HUES6 (cell line): ENCODE data around the gene C19orf12.

ENCODE experiments used
- H3K27ac ChIP-seq: 2 replicates; pipeline ENCODE4 v1.7.0; 2013; ENCODE audit warnings: low read depth, mild to moderate bottlenecking, low read length, inconsistent platforms
- H3K27me3 ChIP-seq: 2 replicates; pipeline ENCODE4 v1.6.1; 2013; ENCODE audit warnings: low read length; ENCODE audit not compliant: control insufficient read depth, insufficient read depth
- H3K36me3 ChIP-seq: 2 replicates; pipeline ENCODE4 v1.6.1; 2013; ENCODE audit warnings: low read length; ENCODE audit not compliant: control insufficient read depth, insufficient read depth
- H3K4me1 ChIP-seq: 2 replicates; pipeline ENCODE4 v1.6.1; 2013; ENCODE audit warnings: low read length; ENCODE audit not compliant: control insufficient read depth, insufficient read depth
- H3K4me3 ChIP-seq: 2 replicates; pipeline ENCODE4 v1.5.1; 2013; ENCODE audit warnings: low read depth, low read length
- H3K9ac ChIP-seq: one replicate; pipeline ENCODE4 v1.6.1; 2013; ENCODE audit warnings: mild to moderate bottlenecking, low read length
- H3K9me3 ChIP-seq: 2 replicates; pipeline ENCODE4 v1.6.1; 2013; ENCODE audit warnings: low read depth, low read length; ENCODE audit not compliant: control insufficient read depth, insufficient read depth

Gene C19orf12

GRCh38 chr19:29666578-29667386 is 48.3 kb downstream of the C19orf12 start:
- Histone ChIP-seq H3K27me3 (0 out of 2 replicates have a peak, but pooled peaks cover 4% of the 10 kb centered on the region), H3K9ac (peak overlapping the region; percentile 35), H3K4me1 (peaks cover 38% of the 10 kb centered on the region), H3K36me3 (no peaks in the 10 kb centered on the region), H3K27ac (no peak overlapping the region), H3K4me3 (peak overlapping the region; percentile 82), H3K9me3 (no peaks in the 10 kb centered on the region)

GRCh38 chr19:29665826-29666577 is 49.1 kb downstream of the C19orf12 start:
- H3K27ac ChIP-seq = no peak overlapping the region
- H3K9ac ChIP-seq = peak overlapping the region; percentile 18

GRCh38 chr19:29665215-29665825 is 49.7 kb downstream of the C19orf12 start, which contains the start of gene PLEKHF1:
Gene PLEKHF1, plus strand, starts transcription at chr19:29665461. Its CDS starts 8,379 bp downstream, at chr19:29673840.
- Histone ChIP-seq H3K27me3 (0 out of 2 replicates have a peak, but pooled peaks cover 4% of the 10 kb centered on the region), H3K9ac (peak within 1 kb of the TSS; percentile 18), H3K4me1 (peaks cover 38% of the 10 kb centered on the region), H3K36me3 (no peaks in the 10 kb centered on the region), H3K9me3 (no peaks in the 10 kb centered on the region), H3K4me3 (peak within 1 kb of the TSS; percentile 82), H3K27ac (no peak within 1 kb of the TSS)

More at GRCh38 chr19:29665826-29666577, 49.1 kb downstream of the C19orf12 start:
- H3K4me1 ChIP-seq = peaks cover 38% of the 10 kb centered on the region
- H3K36me3 ChIP-seq = no peaks in the 10 kb centered on the region
- H3K27me3 ChIP-seq = 0 out of 2 replicates have a peak, but pooled peaks cover 4% of the 10 kb centered on the region
- no peaks in the 10 kb centered on the region for H3K9me3 ChIP-seq
- H3K4me3 ChIP-seq = peak overlapping the region; percentile 82

- Histone ChIP-seq H3K27me3 (0 out of 2 replicates have a peak, but pooled peaks cover 4% of the 10 kb centered on the region), H3K36me3 (no peaks in the 10 kb centered on the region), H3K9me3 (no peaks in the 10 kb centered on the region), H3K4me1 (peaks cover 38% of the 10 kb centered on the region), H3K9ac (no peak overlapping the region), H3K4me3 (peak overlapping the region; percentile 82), H3K27ac (no peak overlapping the region)
These were observed 50.3 kb downstream of the C19orf12 start for GRCh38 chr19:29664753-29665214.

GRCh38 chr19:29663861-29664752 is 51.0 kb downstream of the C19orf12 start:
- H3K4me3 ChIP-seq = no peak overlapping the region
- no peak overlapping the region for H3K27ac ChIP-seq
- H3K27me3 ChIP-seq = 0 out of 2 replicates have a peak, but pooled peaks cover 4% of the 10 kb centered on the region
- no peaks in the 10 kb centered on the region for H3K9me3 ChIP-seq
- no peaks in the 10 kb centered on the region for H3K36me3 ChIP-seq
- peaks cover 38% of the 10 kb centered on the region for H3K4me1 ChIP-seq
- no peak overlapping the region for H3K9ac ChIP-seq

GRCh38 chr19:29662604-29663404 is 52.3 kb downstream of the C19orf12 start:
- H3K9me3 ChIP-seq = no peaks in the 10 kb centered on the region
- H3K9ac ChIP-seq = no peak overlapping the region
- H3K27me3 ChIP-seq = 0 out of 2 replicates have a peak, but pooled peaks cover 4% of the 10 kb centered on the region
- no peak overlapping the region for H3K27ac ChIP-seq
- H3K4me1 ChIP-seq = peaks cover 29% of the 10 kb centered on the region
- no peak overlapping the region for H3K4me3 ChIP-seq
- no peaks in the 10 kb centered on the region for H3K36me3 ChIP-seq

GRCh38 chr19:29662278-29662603 is 52.8 kb downstream of the C19orf12 start:
- no peaks in the 10 kb centered on the region for H3K9me3 ChIP-seq
- H3K27ac ChIP-seq = no peak overlapping the region
- no peaks in the 10 kb centered on the region for H3K36me3 ChIP-seq
- peaks cover 26% of the 10 kb centered on the region for H3K4me1 ChIP-seq
- H3K27me3 ChIP-seq = 0 out of 2 replicates have a peak, but pooled peaks cover 4% of the 10 kb centered on the region
- H3K4me3 ChIP-seq = no peak overlapping the region
- no peak overlapping the region for H3K9ac ChIP-seq

- H3K4me3 ChIP-seq = no peak overlapping the region
- H3K9me3 ChIP-seq = no peaks in the 10 kb centered on the region
- peaks cover 14% of the 10 kb centered on the region; the same call in 1 of the 2 replicates for H3K4me1 ChIP-seq
- no peak overlapping the region for H3K9ac ChIP-seq
- 0 out of 2 replicates have a peak, but pooled peaks cover 4% of the 10 kb centered on the region for H3K27me3 ChIP-seq
- H3K27ac ChIP-seq = no peak overlapping the region
- H3K36me3 ChIP-seq = no peaks in the 10 kb centered on the region
These were observed 54.2 kb downstream of the C19orf12 start for GRCh38 chr19:29660835-29661234.

- Histone ChIP-seq H3K4me1 (peaks cover 5% of the 10 kb centered on the region; the same call in 1 of the 2 replicates), H3K9ac (no peak overlapping the region), H3K9me3 (0 out of 2 replicates have a peak, but pooled peaks cover 3% of the 10 kb centered on the region), H3K4me3 (no peak overlapping the region), H3K27ac (no peak overlapping the region), H3K36me3 (no peaks in the 10 kb centered on the region), H3K27me3 (no peaks in the 10 kb centered on the region)
These were observed 56.7 kb downstream of the C19orf12 start for GRCh38 chr19:29658221-29658991.
